Activated CD4-positive, CD25-positive, alpha-beta regulatory T cell treated with anti-CD3 and anti-CD28 coated beads, Interleukin-2, amount 50 U/mL, for 24 hours (primary cell): ENCODE measurements around the gene KCNAB3.
A peak's percentile ranks its signal among the peaks of the same experiment; 100 is the strongest.

Experiments used
- ATAC-seq, 2 donors: fragments of 150-1000 bp; cut with Tn5 transposase; one replicate each; pipeline ENCODE4 v1.10.0; 2021; ENCODE audit warnings: mild to moderate bottlenecking in 1 of 2, moderate library complexity in 1 of 2

KCNAB3 gene

GRCh38 chr17:7897090-7897489 is 32.6 kb downstream of the KCNAB3 start:
- no peak for ATAC-seq

- no peak for ATAC-seq
Observed at GRCh38 chr17:7894866-7895265, 34.8 kb downstream of the KCNAB3 start.

GRCh38 chr17:7894226-7894625 is 35.4 kb downstream of the KCNAB3 start:
- ATAC-seq, result no peak

GRCh38 chr17:7893187-7893880 is 36.3 kb downstream of the KCNAB3 start:
- ATAC-seq, result no peak

- ATAC-seq, result no peak
Observed at GRCh38 chr17:7889166-7889955, 40.3 kb downstream of the KCNAB3 start.

GRCh38 chr17:7888184-7888920 is 41.3 kb downstream of the KCNAB3 start, which contains the start of gene CHD3:
Gene CHD3, plus strand, starts transcription at chr17:7888789. Its CDS starts 212 bp downstream, at chr17:7889001.
- ATAC-seq, result no peak

GRCh38 chr17:7887482-7888183 is 42.0 kb downstream of the KCNAB3 start:
- peak; percentile 75 to 78 for ATAC-seq

GRCh38 chr17:7887038-7887481 is 42.6 kb downstream of the KCNAB3 start:
- ATAC-seq, result peak in 1 of 2 donors; percentile 32

GRCh38 chr17:7886227-7887037 is 43.2 kb downstream of the KCNAB3 start:
- ATAC-seq, result no peak

GRCh38 chr17:7885367-7886226 is 44.1 kb downstream of the KCNAB3 start:
- peak in 1 of 2 donors; percentile 1 for ATAC-seq

- ATAC-seq, result peak in 1 of 2 donors; percentile 4
Observed at GRCh38 chr17:7884581-7885366, 44.9 kb downstream of the KCNAB3 start.

- no peak for ATAC-seq
Observed at GRCh38 chr17:7883781-7884386, 45.8 kb downstream of the KCNAB3 start.

- no peak for ATAC-seq
Observed at GRCh38 chr17:7882629-7883028, 47.0 kb downstream of the KCNAB3 start.

- ATAC-seq, result no peak
Observed at GRCh38 chr17:7882068-7882467, 47.6 kb downstream of the KCNAB3 start.

- no peak for ATAC-seq
Observed at GRCh38 chr17:7881276-7882054, 48.2 kb downstream of the KCNAB3 start.

- ATAC-seq, result no peak
Observed at GRCh38 chr17:7880076-7880868, 49.4 kb downstream of the KCNAB3 start.

GRCh38 chr17:7878234-7878633 is 51.4 kb downstream of the KCNAB3 start:
- no peak for ATAC-seq
